GM10266 (cell line): ENCODE data around the gene SRGN.

ENCODE experiments used
- DNase-seq: peaks from one replicate; pipeline ENCODE4 v3.0.0; 2012; ENCODE audit errors: extremely low spot score
- TF ChIP-seq, protein P1 (sequence below): IDR thresholded peaks from 2 replicates; pipeline ENCODE4 v1.5.1; 2012; ENCODE audit warnings: mild to moderate bottlenecking, low read depth; ENCODE audit not compliant: control insufficient read depth, insufficient read depth; ENCODE audit errors: missing control alignments

SRGN gene

DNA sequence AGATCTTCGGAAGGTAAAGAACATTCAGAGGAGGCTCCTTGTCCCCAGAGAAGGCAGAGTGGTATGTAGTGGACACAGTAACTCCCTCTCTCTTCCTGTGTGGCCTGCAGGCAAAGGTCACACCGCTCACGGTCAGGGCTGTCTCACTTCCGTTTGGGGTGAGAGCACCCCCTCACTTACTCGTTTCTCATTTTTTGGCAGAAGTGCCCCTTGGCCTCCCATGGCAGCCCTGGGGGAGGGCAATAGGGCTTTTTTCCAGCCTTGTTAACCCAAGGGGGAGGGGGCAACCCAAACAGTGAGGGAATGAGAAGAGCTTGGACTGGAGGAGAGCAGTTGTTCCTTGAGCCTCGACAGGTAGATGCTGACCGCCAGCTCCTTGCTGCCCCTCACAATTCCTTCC, 31.8 kb upstream of the SRGN start:
- TF ChIP-seq, protein P1, sequence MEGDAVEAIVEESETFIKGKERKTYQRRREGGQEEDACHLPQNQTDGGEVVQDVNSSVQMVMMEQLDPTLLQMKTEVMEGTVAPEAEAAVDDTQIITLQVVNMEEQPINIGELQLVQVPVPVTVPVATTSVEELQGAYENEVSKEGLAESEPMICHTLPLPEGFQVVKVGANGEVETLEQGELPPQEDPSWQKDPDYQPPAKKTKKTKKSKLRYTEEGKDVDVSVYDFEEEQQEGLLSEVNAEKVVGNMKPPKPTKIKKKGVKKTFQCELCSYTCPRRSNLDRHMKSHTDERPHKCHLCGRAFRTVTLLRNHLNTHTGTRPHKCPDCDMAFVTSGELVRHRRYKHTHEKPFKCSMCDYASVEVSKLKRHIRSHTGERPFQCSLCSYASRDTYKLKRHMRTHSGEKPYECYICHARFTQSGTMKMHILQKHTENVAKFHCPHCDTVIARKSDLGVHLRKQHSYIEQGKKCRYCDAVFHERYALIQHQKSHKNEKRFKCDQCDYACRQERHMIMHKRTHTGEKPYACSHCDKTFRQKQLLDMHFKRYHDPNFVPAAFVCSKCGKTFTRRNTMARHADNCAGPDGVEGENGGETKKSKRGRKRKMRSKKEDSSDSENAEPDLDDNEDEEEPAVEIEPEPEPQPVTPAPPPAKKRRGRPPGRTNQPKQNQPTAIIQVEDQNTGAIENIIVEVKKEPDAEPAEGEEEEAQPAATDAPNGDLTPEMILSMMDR, result no peak
- DNase-seq, result no peak

DNA sequence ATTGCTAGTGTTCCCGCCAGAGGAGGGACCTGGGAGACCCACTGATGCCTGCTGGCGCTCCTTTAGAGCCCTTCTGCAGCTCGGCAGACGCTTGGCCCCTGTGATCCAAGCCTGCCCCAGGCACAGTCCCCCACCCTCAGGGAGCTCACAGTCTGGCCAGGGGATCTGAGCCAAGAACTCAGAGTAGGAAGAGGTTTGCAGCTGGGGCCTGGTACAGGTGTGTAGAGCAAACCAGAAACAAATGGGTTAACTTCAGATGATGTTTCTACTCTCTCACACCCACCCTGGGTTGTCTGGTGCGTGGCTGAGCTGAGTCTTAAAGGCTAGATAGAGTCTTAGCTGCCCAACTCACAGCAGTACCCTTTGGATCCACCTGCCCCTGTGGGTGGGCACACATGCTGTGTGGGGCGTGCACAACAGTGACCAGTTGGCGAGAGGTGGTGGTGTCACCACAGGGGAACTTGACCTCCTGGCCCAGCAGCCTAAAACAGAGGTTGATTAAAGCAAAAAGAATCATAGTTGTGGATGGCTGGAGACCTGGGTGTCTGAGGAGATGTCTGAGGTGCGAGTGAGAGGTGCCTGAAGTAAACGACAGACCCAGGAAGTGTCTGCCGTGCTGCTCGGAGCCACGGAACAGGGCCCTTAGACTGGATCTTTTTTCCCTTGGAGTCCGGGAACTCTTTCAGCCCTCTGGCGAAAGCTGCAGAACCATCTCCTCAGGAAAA, 31.2 kb upstream of the SRGN start:
- TF ChIP-seq, protein P1, result no peak
- DNase-seq, result no peak

DNA sequence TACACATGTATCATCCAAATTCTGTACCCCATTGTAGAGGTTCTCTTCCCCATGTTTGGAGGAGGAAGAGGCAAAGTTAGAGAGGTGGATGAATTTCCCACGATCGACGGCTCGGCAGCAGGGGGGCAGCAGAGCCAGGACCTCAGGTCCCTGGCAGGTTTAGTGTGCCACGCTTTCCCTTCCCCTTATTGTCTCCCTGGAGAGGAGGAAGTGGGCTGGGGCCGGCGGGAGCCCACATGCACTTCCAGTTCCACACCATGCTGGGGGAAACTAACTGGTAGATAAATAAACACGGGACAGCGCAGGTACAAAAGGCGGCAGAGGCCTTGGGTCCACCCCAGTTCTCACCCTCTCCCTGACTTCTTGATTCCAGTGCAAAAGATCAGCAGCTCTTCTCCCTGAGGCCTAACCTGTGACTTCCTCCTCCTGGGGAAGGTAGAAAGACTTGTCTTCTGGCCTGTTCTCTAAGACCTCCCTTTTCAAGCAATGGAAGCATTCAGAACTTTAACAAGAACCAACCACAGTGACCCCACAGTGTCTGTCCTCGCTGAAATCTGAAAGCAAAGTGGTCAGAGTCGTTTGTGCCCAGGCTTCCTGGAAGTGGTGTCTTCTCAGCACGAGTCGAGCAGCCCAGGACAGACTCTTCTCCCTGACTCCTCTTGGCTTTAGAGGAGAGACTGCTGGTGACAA, 30.5 kb upstream of the SRGN start:
- DNase-seq, result no peak
- TF ChIP-seq, protein P1, result no peak

- DNase-seq, result no peak
- TF ChIP-seq, protein P1, result no peak
Measured at GRCh38 chr10:69057951-69058297, 30.0 kb upstream of the SRGN start.

DNA sequence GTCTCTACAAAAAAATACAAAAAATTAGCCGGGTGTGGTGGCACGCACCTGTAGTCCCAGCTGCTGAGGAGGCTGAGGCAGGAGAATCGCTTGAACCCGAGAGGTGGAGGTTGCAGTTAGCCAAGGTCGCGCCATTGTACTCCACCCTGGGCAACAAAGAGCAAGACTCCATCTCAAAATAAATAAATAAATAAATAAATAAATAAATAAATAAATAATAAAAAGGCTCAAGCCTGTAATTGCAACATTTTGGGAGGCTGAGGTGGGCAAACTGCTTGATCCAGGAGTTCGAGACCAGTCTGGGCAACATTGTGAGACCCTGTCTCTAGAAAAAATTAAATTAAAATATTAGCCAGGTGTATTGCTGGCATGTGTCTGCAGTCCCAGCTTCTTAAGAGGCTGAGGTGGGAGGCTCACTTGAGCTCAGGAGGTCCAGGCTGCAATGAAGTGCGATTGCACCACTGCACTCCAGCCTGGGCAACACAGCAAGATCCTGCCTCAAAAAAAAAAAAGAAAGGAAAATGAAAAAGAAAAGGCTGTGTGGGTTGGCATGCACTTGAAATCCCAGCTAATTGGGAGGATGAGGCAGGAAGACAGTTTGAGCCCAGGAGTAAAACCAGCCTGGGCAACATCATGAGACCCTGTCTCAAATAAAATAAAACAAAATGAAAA, 27.6 kb upstream of the SRGN start:
- DNase-seq, result no peak

DNA sequence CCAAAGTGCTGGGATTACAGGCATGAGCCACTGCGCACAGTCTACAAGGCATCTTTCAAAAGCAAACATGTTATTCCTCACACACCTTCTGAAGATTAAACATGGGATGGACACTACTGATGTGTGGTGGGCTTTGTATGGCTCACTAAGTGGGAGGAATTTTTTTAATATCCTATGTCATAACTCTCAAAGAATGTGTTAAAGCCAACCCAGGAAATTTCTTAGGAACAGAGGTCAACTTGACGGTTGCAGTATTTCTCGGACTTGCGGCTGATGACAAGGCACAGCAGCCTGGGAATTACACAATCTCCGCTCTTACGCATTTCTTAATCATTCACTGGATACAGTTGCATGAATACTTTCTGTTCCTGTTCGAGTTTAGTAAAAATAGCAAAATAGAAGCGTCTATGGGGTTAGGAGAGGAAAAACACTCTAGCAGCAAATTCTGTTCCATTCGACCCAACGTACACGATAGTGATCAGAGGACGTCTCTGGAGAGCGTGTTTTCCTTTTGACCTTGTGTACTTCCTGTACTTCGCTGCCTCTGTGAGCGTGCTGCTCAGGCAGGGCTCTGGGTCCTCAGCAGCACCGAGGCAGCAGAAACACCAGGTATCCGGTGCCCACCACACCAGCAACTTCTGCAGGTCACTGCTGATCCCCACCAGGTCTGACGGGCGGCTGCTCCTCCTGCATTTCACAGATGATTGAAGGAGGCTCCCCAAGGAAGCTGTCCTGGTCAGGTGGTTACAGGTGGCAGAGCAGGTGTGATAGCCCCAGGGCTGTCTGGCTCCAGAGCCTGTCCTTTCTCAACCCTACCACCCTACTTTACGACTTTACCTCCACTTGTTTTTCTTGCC, 26.4 kb upstream of the SRGN start:
- TF ChIP-seq, protein P1, result no peak
- no peak for DNase-seq

More for the DNA sequence above, 27.6 kb upstream of the SRGN start:
- TF ChIP-seq, protein P1, result no peak

DNA sequence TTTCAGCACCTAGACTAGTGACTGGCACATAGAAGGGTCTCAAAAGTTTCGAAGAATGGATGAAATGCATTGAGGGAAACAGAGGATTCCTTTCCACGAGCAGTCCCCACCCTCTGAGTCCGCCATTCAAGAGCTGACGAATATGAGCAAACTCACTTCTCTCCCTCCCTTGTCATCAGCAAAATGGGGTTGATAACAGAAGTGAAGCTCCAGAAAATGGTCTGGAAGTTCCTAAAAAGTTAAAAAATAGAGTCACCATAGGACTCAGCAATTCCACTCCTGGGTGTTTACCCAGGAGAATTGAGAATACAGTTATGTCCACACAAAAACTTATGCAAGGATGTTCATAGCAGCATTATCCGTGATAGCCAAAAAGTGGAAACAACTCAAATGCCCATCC, 25.0 kb upstream of the SRGN start:
- TF ChIP-seq, protein P1, result no peak
- DNase-seq, result no peak
